HepG2 (cell line): ENCODE results near the gene TCFL5. TPM values are rescaled to one million over a fixed set of nuclear protein-coding genes. Genes with fewer than 3 reads are reported as not detected.

ENCODE experiments used
- FOXK1 ChIP-seq: sonication (generic); formaldehyde crosslinking; IDR thresholded peaks from 2 replicates; pipeline ENCODE4 v1.4.0; 2020; ENCODE audit warnings: low read depth, missing genetic modification reagents, borderline replicate concordance
- HNRNPL ChIP-seq: fragments of 200-400 bp; formaldehyde crosslinking; IDR thresholded peaks from 2 replicates; pipeline ENCODE4 v1.6.1; 2017; ENCODE audit warnings: mild to moderate bottlenecking, low read depth, low read length
- NFE2 ChIP-seq: sonication (generic); formaldehyde crosslinking; IDR thresholded peaks from 2 replicates; pipeline ENCODE4 v1.4.0; 2020; ENCODE audit warnings: missing genetic modification reagents
- PRPF4 ChIP-seq: fragments of 200-400 bp; formaldehyde crosslinking; IDR thresholded peaks from 2 replicates; pipeline ENCODE4 v1.6.1; 2016; ENCODE audit warnings: low read length, low read depth; ENCODE audit not compliant: poor library complexity, severe bottlenecking
- SALL1 ChIP-seq: sonication (generic); formaldehyde crosslinking; IDR thresholded peaks from 2 replicates; pipeline ENCODE4 v1.8.0; 2022; ENCODE audit warnings: mild to moderate bottlenecking, missing genetic modification reagents
- SMARCC2 ChIP-seq: fragments of 450-650 bp; IDR thresholded peaks from 2 replicates; pipeline ENCODE4 v1.6.1; 2017; ENCODE audit warnings: antibody characterized with exemption, mild to moderate bottlenecking
- ZBTB21 ChIP-seq: sonication (generic); formaldehyde crosslinking; IDR thresholded peaks from 2 replicates; pipeline ENCODE4 v1.4.0; 2020; ENCODE audit warnings: missing genetic modification reagents
- polyA plus RNA-seq, 8 experiments: library from polyadenylated mRNA; depleted of rRNA in 3 of 8; stranded (reverse) in 7 of 8; unstranded in 1 of 8; fragments of >200 nt; fragmentation: Illumina TruSeq in 4 of 8; extraction: Trizol in 4 of 8; gene quantifications; 2 replicates each; pipeline versions ENCODE4 v1.2.1 to v1.2.3, GENCODE V29; 2011 to 2016; ENCODE audit warnings: low read depth in 4 of 8, missing spikeins in 1 of 8, mixed read lengths in 1 of 8; ENCODE audit not compliant: insufficient read depth in 1 of 8
- total RNA-seq, 5 experiments: library from RNA; depleted of rRNA; stranded (reverse); fragments of >200 nt; fragmentation: Illumina TruSeq; extraction: Trizol; gene quantifications; 2 replicates each; pipeline ENCODE4 v1.2.3, GENCODE V29; 2016; ENCODE audit warnings: low read depth in 1 of 5
- TF ChIP-seq, protein P1 (sequence below): sonication (generic); formaldehyde crosslinking; IDR thresholded peaks from 2 replicates; pipeline ENCODE4 v1.4.0; 2020; ENCODE audit warnings: missing genetic modification reagents, borderline replicate concordance
- TF ChIP-seq, protein P2 (sequence below): sonication (generic); formaldehyde crosslinking; IDR thresholded peaks from 2 replicates; pipeline ENCODE4 v1.5.0; 2020; ENCODE audit warnings: mild to moderate bottlenecking, missing genetic modification reagents
- TF ChIP-seq, protein P3 (sequence below): fragments of 450-650 bp; IDR thresholded peaks from 2 replicates; pipeline ENCODE4 v1.6.1; 2016
- TF ChIP-seq, protein P4 (sequence below): IDR thresholded peaks from 2 replicates; pipeline ENCODE4 v1.4.0; 2020; ENCODE audit warnings: mild to moderate bottlenecking, missing genetic modification reagents
- TF ChIP-seq, protein P5 (sequence below): sonication (generic); formaldehyde crosslinking; IDR thresholded peaks from 2 replicates; pipeline ENCODE4 v1.5.0; 2020; ENCODE audit warnings: mild to moderate bottlenecking, missing genetic modification reagents

Gene TCFL5
- total and polyA plus RNA-seq, 2 of the 13 experiments (the other 11 are each of a cell fraction or from before 2014, with no cell fraction given), result 14.8 to 20.0 TPM

DNA sequence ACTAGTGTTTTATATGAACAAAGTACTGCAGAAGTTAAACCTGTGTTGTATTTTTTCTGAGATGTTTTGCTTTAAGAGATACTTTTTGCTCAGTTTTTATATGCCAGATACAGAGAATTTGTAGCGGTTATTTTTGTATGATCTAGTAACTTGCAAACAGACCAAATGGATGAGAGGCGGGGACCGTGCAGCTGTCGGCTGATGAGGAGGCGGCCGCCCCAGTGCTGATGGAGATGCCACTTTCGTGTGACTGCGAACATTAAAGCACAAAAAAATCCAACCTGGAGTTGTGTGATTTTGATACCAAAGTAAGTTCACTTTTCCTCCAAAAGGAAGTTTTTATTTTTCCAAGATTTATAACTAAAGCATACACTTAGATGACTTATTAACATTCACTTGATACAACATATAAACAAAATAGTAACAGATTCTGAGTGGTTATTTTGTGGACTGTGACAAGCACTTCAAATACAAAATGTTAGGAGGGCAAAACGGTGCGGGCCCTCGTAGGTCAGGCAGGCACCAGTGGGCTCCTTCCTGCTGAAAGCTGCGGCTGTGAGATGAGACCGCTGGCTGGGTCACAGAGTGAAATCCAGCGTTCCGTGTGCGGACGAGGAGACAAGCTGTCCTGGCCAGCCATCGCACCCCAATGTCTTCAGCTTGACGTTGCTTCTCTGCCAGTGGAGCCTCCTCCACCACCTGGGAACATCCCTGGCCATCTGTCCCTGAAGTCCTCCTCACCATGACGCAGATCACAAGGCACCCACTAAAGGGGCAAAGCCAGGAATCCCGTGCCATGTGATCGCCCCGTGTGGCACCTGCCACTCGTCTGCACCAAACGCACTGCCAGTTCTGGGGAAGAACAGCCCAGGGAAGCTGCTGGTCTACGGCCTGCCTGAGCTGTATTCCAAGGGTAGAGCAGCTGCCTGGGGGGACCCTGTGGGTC lies 61.0 kb downstream of the TCFL5 start (continued):
- TF ChIP-seq, protein P1, sequence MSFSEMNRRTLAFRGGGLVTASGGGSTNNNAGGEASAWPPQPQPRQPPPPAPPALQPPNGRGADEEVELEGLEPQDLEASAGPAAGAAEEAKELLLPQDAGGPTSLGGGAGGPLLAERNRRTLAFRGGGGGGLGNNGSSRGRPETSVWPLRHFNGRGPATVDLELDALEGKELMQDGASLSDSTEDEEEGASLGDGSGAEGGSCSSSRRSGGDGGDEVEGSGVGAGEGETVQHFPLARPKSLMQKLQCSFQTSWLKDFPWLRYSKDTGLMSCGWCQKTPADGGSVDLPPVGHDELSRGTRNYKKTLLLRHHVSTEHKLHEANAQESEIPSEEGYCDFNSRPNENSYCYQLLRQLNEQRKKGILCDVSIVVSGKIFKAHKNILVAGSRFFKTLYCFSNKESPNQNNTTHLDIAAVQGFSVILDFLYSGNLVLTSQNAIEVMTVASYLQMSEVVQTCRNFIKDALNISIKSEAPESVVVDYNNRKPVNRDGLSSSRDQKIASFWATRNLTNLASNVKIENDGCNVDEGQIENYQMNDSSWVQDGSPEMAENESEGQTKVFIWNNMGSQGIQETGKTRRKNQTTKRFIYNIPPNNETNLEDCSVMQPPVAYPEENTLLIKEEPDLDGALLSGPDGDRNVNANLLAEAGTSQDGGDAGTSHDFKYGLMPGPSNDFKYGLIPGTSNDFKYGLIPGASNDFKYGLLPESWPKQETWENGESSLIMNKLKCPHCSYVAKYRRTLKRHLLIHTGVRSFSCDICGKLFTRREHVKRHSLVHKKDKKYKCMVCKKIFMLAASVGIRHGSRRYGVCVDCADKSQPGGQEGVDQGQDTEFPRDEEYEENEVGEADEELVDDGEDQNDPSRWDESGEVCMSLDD (CRISPR knock-in tag), result no peak
- TF ChIP-seq, protein P2, sequence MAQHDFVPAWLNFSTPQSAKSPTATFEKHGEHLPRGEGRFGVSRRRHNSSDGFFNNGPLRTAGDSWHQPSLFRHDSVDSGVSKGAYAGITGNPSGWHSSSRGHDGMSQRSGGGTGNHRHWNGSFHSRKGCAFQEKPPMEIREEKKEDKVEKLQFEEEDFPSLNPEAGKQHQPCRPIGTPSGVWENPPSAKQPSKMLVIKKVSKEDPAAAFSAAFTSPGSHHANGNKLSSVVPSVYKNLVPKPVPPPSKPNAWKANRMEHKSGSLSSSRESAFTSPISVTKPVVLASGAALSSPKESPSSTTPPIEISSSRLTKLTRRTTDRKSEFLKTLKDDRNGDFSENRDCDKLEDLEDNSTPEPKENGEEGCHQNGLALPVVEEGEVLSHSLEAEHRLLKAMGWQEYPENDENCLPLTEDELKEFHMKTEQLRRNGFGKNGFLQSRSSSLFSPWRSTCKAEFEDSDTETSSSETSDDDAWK, result no peak
- TF ChIP-seq, protein P3, sequence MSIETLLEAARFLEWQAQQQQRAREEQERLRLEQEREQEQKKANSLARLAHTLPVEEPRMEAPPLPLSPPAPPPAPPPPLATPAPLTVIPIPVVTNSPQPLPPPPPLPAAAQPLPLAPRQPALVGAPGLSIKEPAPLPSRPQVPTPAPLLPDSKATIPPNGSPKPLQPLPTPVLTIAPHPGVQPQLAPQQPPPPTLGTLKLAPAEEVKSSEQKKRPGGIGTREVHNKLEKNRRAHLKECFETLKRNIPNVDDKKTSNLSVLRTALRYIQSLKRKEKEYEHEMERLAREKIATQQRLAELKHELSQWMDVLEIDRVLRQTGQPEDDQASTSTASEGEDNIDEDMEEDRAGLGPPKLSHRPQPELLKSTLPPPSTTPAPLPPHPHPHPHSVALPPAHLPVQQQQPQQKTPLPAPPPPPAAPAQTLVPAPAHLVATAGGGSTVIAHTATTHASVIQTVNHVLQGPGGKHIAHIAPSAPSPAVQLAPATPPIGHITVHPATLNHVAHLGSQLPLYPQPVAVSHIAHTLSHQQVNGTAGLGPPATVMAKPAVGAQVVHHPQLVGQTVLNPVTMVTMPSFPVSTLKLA, result peak; percentile 47
- TF ChIP-seq NFE2 (CRISPR knock-in tag) (no peak), ZBTB21 (CRISPR knock-in tag) (no peak), PRPF4 (no peak), FOXK1 (CRISPR knock-in tag) (no peak), SALL1 (0 out of 2 replicates have a peak, but pooled peaks have one; percentile 8), SMARCC2 (no peak), HNRNPL (0 out of 2 replicates have a peak, but pooled peaks have one; percentile 34)
- TF ChIP-seq, protein P4, sequence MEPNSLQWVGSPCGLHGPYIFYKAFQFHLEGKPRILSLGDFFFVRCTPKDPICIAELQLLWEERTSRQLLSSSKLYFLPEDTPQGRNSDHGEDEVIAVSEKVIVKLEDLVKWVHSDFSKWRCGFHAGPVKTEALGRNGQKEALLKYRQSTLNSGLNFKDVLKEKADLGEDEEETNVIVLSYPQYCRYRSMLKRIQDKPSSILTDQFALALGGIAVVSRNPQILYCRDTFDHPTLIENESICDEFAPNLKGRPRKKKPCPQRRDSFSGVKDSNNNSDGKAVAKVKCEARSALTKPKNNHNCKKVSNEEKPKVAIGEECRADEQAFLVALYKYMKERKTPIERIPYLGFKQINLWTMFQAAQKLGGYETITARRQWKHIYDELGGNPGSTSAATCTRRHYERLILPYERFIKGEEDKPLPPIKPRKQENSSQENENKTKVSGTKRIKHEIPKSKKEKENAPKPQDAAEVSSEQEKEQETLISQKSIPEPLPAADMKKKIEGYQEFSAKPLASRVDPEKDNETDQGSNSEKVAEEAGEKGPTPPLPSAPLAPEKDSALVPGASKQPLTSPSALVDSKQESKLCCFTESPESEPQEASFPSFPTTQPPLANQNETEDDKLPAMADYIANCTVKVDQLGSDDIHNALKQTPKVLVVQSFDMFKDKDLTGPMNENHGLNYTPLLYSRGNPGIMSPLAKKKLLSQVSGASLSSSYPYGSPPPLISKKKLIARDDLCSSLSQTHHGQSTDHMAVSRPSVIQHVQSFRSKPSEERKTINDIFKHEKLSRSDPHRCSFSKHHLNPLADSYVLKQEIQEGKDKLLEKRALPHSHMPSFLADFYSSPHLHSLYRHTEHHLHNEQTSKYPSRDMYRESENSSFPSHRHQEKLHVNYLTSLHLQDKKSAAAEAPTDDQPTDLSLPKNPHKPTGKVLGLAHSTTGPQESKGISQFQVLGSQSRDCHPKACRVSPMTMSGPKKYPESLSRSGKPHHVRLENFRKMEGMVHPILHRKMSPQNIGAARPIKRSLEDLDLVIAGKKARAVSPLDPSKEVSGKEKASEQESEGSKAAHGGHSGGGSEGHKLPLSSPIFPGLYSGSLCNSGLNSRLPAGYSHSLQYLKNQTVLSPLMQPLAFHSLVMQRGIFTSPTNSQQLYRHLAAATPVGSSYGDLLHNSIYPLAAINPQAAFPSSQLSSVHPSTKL (CRISPR knock-in tag), result no peak
- TF ChIP-seq, protein P5, sequence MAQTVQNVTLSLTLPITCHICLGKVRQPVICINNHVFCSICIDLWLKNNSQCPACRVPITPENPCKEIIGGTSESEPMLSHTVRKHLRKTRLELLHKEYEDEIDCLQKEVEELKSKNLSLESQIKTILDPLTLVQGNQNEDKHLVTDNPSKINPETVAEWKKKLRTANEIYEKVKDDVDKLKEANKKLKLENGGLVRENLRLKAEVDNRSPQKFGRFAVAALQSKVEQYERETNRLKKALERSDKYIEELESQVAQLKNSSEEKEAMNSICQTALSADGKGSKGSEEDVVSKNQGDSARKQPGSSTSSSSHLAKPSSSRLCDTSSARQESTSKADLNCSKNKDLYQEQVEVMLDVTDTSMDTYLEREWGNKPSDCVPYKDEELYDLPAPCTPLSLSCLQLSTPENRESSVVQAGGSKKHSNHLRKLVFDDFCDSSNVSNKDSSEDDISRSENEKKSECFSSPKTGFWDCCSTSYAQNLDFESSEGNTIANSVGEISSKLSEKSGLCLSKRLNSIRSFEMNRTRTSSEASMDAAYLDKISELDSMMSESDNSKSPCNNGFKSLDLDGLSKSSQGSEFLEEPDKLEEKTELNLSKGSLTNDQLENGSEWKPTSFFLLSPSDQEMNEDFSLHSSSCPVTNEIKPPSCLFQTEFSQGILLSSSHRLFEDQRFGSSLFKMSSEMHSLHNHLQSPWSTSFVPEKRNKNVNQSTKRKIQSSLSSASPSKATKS (CRISPR knock-in tag), result no peak
